Adrenal gland (tissue), 5 donors: ENCODE results near the gene MAP3K20.

Experiments used
- CTCF ChIP-seq, 6 experiments: fragments of 450-650 bp in 4 of 6; fragments of 200-600 bp in 2 of 6; sonication (generic) in 1 of 6; IDR thresholded peaks; 1 replicate in 5 of 6; 2 replicates in 1 of 6; pipeline versions ENCODE4 v1.5.1 to v1.8.0; 2016 to 2021; ENCODE audit warnings: antibody characterized with exemption in 6 of 6, mild to moderate bottlenecking in 2 of 6, moderate library complexity in 1 of 6
- POLR2A ChIP-seq, 2 donors: fragments of 450-650 bp; IDR thresholded peaks; one replicate each; pipeline ENCODE4 v1.6.1; 2017; ENCODE audit warnings: antibody characterized with exemption in 2 of 2, mild to moderate bottlenecking in 2 of 2, moderate library complexity in 1 of 2
- donor health status: DM: no; HTN: no; CAD: no.

- no peak for TF ChIP-seq CTCF (IDR thresholded peaks at IDR 0.05)
- no peak for TF ChIP-seq POLR2A (IDR thresholded peaks at IDR 0.05)
These were observed 236.4 kb downstream of the MAP3K20 start for GRCh38 chr2:173311844-173312606.
